Activated T-cell treated with anti-CD3 and anti-CD28 coated beads for 4 hours (primary cell): ENCODE data around the gene TCERG1L.
"Not testable (repeated sequence)": the region's sequence is repeated elsewhere in the genome, so short reads cannot be mapped to it uniquely, and the experiment has no call there.

Experiments used
- DNase-seq: peaks from one replicate; pipeline ENCODE4 v3.0.0-alpha.2; 2020

The TCERG1L gene

DNA sequence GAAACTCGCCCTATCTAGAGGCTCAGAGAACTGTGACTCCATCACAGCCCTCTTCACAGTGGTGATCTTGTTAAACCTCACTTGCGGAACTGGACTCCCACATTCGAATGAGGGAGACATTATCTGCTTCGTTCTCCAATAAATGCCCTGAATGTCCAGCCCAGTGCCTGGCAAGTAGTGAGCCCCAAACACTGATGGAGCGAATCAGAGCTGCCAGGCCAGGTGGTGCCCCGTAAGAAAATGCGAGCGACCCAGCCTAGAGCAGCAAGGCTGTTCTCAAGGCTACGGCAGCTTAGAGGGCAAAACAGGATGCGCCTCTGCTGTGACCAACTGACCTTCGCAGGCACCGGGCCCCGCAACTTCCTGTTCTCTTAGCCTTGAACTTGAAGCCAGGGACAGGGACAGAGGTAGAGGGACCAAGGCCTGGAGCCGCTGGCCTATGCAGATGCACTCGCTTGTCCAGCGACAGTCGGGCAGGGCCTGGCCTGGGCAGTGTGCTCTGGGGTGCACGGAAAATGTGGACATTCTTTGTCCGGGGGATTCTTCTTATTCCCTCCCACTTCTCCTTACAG is 217.6 kb downstream of the TCERG1L start:
- DNase-seq = no peak

DNA sequence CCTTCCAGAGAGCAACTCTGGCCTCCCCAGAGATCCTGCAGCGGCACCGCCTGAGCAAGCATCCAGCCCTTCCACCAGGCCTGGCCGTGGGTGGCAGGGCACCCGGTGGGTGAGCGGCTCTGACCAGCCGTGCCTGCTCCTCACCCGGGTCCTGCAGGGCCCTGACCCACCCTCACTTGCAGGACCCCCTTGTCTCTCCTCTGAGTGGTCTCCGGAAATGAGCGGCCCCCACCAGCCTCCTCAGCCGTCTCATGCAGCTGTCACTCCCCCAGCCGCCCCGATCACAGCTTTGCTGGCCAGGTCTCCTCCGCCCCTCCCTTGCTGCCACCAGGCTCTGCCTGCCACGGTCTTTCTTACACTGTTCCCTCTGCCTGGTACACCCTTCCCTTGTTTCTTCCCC is 218.2 kb downstream of the TCERG1L start:
- no peak for DNase-seq

DNA sequence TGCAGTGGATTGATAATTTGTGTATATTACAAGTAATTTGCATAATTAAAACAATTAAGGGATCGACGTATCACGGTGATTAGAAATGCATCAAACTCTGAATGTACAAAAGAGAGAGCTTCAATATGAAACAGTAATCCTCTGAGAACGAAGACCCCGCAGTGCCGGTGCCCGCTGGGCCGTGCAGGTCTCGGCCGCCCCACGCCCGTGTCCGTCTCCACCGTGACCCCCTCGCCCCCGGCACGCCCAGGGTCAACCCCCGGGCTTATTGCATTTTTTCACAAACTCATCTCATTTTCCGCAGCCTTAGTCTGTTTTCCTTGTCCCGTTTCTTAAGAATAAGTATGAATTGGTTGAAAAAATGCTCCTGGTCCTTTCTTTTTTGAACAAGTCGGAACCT is 218.6 kb downstream of the TCERG1L start:
- DNase-seq = no peak

DNA sequence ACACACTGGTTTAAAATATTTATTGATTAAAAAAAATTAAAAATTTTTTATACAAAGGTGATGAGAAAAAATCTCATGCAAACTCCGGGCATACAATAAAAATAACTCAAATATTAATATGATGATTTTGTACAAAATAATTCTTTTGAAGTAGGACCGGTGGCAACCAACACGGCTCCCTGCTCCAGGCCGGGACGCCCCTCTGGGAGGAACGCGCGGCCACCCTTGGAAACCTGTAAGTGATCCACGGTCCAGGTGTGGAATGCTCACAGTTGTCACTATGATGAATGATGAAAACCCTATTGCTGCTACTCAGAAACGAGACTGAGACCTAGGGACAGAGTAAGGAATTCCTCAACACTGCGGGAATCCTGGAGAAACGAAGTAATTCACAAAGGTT is 219.1 kb downstream of the TCERG1L start:
- no peak for DNase-seq

DNA sequence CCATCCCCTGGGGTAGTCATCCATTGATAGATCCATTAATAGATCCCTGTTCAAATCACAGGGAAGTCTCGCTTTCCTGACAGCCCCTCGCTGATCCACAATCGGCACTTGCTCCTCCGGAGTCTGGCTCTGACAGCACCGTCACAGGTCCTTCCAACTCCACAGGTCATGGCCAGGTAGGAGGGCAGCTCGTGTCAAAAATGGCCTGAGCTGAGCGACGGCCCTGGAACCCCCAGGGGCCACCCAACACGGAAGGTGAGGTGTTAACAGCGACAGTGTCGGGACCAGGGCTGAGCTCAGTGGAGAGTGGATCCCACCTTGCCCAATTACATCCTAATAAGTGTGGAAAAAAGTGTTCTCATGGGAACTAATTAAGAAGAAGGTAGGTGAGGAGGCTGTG is 219.8 kb downstream of the TCERG1L start:
- no peak for DNase-seq

DNA sequence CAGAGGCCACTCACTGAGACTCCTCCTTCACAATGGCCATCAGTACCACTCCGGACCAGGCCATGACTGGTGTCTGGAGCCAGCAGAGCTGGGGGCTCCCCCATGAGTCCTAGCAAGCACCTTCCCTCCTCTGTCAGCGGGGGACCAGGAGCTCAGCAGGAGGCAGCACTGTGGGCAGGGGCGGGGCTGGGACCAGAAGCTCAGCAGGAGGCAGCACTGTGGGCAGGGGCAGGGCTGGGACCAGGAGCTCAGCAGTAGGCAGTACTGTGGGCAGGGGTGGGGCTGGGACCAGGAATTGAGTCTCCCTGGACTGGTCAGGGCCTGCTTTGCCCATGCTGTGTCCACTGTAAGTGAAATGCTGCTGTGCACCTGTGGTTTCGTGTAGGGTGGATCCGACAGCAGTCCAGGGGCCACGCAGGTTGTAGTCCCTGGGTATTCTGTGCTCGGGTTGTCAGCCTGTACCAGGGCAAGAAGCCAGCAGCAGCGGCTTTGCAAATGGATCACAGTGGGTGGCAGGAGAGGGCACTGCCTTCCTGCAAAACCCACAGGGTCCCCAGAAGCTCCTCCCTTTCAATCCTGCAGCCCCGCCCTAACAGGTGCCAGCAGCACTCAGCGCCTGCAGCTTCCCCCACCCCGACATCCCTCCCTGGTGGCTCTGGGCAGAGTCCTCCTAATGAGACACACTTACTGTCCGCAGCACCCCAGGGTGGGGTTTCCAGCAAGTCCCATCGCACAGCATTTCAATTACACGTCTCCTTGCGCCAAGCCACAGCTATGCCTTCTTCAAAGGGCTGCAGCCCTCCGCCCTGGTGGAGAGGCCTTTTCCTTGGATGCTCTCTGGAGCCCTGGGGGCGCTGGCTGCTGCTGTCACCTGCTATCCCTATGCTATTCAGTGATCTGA is 220.5 kb downstream of the TCERG1L start:
- no peak for DNase-seq

DNA sequence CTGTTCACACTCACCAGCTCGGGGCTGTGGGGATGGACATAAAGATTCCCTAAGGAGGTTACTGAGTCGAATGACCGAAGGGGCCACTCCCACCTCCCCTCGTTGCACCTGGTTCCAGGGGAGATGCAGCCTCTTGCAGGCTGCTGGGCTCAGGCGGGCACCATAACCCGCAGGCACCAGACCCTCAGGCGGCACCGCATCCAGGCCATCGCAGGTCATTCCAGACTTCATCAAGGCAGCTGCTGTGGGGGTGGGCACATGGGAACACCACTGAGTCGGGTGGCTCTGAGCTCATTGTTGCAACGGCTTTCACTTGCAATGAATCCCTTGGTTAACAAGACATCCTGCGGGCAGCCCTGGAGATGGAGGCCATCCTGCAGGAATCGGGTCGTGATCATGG is 221.7 kb downstream of the TCERG1L start:
- no peak for DNase-seq

DNA sequence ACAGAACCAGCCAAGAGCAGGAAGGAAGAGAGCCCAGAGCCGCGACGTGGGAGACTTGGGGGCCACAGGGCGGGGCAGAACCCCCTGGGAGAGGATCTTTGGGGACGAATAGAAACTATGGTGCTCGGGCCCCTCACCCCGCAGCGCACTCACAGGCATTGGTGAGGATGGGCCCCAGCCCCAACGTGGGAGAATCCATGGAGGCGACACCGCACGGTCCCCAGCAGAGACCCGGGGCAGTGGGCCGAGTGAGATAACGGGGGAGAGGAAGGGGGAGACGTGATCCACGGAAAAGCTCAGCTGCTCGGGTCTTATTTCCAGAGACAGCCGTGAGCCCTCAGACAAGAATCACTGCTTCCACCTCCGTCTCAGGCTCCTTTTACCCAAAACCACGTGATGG is 222.4 kb downstream of the TCERG1L start:
- DNase-seq = no peak

DNA sequence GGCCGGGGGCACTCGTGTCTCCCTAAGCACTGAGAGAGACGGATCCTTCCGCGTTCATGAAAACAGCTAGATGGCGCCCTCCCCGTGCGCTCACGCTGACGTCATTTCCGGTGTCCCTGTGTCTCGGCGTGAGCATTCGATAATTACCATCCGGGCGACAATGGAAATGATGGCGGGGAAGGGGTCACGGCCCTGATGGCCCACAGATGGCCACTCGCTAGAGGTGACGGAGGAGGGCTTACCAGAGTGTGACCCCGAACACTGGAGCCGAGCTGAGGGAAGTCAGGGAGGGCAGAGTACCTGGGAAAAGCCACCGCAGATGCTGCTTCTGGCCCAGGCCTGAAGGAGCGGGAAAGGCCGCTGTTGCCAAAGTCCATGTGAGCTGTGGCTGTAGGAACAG is 222.9 kb downstream of the TCERG1L start:
- DNase-seq = no peak

DNA sequence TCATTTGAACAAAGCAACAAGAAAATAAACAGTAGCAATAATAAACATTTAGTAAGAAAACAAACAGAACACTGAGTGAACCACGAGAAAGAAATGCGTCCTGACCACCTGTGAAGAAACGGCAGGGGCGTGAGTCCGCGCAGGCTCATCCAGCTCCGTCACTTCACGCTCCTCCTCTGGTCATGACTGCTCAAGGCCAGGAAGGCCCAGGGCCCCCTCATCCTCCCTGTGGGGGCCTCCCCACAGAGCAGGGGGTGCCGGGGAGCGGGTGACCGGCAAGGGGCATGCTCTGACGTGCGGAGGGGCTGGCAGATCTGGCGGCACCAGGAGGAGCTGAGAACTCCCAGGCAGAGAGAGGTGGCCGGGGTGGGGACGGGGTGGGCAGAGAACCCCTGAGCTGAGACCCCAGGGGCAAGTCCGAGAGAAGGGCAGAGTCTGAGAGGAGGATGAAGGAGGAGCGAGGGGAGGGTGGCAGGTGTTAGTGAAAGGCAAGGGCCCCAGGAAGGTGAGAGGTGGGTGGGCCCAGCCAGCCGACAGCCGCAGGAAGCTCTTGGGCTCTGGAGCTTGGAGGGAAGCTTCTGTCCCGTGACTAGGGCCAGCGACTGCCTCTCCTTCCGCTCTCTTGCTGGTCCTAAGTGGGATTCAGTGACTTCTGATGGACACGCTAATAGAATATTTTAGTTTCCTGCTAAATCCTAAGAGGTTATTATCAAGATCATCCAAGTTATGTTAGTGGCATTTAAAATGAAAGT is 223.9 kb downstream of the TCERG1L start:
- DNase-seq = no peak

DNA sequence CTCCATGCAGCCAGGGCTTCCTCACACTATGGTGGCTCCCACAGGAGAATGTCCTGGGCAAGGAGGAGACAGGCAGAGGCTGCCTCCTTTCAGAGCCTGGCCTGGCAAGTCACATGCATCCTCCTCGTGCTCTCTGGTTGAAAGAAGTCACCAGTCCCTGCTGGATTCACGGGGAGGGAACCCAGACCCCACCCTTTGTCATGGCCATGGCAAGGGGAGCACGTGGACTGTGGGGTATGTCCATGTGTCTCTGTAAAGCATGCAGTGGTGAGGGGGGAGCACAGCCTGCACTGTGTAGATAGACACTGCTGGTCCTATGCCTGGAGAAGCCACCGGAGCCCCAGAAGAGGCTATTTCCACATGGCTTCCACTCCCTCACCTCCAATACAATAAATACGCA is 225.0 kb downstream of the TCERG1L start:
- DNase-seq = no peak

DNA sequence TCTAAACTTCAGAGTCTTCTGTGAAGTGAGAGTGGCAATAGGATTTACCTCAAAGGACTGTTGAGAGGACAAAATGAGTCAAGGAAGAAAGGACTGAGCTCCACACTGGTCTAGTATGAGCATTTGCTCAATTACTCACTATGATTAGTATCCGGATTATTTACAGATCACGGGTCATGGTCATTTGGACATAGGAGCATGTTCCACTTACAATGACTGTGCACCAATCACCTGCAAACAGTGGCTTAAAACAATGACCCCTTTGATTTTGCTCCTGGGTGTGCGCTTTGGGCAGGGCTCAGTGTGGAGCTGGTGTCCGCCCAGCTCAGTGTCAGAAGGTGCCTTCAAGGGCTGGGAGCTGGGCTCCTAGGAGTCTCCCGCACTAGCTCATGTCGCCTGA is 225.4 kb downstream of the TCERG1L start:
- DNase-seq = no peak

DNA sequence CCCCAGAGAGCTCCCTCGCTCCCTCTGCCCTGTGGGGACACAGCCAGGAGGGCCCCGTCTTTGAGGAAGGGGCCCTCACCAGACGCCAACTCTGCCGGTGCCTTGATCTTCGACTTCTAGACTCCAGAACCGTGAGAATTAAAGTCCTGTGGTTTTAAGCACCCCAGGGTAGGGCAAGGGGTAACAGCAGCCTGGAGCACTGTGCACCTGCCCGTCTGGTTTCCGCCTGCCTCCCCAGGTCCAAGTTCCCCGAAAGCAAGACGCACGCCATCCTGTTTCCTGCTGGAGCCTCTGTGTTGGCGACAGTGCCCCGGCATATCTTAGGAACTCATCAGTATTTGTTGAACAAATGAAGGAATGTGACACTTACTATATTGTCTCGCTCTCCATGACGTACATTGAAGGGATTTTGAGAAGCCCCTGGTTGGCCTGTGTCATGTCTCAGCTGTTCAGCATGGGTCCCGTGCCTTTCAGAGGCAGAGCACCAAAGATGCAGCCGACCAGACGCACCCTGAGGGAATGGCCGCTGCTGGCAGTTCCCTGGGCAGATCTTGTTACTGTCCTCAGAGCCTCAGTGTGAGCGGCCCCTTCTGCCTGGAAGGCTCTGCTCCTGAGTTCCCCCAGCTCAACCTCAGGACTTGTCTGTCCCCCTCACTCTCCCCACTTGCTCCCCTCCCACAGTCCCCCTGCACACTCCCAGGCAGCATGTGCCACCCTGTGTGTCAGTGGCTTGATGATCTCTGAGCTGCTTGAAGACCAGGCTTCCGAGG is 226.2 kb downstream of the TCERG1L start:
- DNase-seq = no peak

DNA sequence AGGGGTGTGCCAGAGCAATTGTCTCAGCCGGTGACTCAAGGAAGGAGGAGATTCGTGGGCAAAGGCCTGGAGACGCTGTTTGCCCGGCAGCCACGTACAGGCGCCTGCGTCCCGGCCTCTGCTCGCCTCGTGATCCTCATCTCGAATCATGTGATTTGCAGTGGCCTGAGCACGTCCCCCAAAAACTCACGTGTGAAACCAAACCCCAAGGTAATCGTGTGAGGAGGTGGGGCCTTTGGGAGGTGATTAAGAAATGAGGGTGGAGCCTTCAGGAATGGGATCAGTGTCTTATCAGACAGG is 226.8 kb downstream of the TCERG1L start:
- no peak for DNase-seq

DNA sequence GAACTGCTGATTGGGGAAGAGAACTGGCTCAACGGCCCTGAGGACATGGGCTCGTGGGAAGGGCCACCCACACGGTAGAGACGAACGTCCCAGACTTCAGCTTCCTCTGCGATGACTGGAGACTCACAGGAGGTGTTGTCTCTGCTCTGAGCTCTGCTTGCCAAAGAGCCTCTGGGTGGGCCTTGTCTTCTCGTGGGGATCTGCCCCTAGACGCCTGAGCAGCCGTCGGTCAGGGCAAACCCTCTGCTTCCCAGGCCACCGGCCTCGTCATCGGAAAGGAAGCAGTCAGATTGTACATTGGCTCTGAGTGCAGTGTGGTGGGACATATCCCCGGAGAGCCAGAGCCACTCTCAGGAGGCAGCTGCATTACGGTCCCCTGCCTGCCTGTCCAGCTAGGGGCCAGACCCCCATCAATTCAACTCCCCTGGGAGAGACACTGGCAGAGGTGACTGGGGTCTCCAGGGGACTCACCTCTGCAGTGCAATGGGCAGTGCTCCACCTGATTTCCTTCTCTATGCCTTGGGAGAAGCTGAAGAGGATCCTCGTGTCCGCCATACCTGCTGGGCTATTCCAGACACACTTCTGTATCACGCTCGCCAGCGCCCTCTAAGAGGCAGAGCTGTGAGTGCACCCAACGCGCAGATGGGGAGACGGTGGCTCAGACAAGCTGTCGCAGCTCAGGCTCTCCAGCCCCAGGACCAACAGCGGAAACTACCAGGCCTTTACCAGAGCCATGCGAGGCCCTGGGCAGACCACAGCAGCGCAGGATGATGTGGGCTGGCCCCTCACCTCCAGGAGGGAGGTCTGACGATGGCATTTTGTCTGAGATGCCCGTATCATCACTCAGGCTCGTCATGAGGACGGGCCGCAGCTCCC is 227.4 kb downstream of the TCERG1L start:
- DNase-seq = no peak

DNA sequence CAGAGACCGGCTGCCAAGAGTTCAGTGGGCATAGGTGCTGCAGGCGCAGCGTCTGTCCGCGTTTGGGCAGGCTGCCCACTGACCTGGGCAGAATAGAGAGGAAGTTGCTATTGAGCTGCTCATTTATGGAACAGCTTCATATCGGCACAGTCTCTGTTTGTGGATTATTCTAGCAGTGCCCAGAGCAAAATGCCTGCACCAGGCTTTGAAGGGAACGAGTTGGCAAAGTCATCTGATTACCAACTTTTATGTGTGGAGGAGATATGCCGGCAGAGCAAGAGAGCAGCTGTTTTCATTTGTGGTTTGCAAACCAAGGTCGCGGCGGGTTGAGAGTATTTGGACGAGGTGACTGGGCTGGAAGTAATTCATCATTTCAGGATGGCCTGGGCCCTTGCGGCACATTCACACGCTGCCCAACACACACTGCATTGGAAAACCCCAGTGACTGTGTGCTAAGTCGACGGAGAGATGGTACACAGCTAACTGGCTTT is 228.5 kb downstream of the TCERG1L start:
- DNase-seq = no peak

DNA sequence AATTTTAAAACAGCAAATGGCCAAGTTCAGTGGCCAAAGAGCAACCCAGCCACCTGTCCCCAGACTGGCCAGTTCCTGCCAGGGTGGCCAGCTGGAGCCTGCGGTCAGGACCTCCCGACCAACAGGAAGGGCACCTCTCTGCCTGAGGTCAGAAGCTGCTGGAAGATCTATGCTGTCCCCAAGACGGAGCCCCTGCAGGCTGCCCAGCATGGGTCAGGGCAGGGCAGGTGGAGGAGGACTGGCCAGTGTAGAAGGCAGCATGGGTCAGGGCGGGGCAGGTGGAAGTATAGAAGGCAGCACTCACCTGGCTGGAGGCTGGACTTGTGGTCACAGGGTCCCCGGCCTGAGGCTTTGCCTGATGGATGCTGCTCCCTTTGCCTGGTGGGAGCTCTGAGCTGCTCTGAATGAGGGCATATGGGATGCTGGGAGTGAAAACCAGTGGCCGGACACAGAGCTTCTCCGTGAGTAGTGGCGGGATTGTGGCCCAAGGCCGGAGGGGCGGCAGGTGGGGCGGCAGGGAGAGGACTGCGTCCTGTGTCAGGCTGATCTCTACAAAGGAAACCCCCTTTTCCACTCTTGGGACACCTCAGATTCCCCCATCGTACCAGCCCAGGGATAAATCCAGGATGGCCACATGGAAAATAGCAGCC is 229.2 kb downstream of the TCERG1L start:
- DNase-seq = no peak

DNA sequence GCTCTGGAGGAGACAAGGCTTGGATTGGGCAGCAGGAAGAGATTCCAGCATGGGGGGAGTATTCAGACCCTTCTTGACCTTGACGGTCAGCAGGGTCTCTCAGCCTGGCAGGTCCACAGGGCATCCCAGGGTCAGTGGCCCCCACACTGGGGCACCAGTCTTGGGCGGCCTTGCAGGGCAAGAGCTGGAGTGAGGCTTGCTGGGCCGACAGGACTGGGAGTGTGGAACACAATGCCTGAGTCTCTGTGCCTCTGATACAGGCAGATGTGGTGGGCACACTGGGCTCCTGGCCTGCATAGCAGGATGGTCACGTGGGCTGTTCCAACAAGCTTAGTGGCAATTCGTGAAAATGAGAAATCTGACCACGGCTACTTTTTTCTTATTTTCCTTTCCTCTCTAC is 229.7 kb downstream of the TCERG1L start:
- no peak for DNase-seq

DNA sequence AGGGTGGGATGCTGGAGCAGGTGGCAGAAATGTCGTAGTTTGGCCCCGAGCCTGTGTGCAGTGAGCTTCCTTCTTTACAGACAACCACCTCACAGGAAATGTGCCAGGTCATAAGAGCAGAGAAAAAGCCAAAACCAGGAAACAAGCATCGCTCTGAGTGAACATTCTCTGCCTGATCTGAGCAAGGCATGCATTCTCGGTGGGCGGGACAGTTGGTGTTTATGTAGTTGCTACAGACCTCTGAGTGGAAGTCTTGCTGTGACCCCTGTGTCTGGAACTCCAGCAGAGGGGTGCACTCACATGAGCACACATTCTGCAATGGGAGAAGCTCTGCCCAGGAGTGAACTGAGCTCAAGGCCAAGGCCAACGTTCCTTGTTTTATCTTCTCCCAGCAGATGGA is 230.1 kb downstream of the TCERG1L start:
- DNase-seq = no peak

DNA sequence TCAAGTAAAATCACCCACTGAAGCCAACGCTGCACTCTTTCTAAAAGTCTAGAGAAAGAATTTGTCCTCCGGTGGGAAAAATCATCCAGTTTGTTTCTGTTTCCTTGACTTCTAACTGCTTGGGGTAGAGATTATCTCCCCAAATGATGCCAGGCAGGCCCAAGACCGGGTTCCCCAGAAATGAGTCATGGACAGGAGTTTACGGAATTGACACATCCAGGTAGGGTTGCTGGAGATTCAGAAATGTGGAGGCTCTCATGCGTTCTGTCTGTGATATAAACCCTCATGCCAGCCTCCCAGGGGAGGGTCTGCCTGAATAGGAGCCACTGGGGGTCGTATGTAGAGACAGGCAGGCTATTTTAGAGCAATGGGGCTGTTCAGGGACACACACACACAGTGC is 230.9 kb downstream of the TCERG1L start:
- DNase-seq = no peak

DNA sequence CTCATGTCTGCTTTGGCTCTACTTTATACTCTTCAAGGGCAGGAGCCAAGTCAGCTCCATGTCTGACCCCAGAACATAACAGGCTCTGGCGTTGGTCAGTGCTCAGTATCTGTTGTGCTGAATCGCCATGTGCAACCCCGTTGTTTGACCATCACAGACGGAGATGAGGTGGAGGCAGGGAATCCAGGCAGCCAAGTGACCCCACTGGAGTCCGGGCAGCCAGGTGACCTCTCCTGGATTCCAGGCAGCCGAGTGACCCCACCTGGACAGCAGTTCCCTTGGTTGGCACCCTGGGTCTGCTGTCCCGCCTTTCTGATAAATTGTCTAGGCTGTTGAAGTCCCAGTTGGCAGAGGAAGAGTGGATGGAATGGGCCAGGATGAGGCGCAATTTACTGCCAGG is 232.2 kb downstream of the TCERG1L start:
- DNase-seq = no peak

DNA sequence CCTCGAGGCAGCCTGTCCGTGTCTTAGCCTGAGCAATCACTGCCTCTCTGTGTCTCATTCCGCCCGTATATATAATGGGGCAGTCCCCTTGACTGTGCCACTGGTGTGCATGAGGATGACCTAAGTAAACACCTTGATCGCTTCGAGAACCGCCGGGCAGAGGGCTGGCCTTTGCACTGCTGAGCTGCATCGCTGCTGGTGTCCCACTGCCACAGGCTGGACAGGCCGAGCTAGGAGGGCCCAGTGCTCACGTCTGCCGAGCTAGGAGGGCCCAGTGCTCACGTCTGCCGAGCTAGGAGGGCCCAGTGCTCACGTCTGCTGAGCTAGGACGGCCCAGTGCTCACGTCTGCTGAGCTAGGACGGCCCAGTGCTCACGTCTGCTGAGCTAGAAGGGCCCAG is 232.6 kb downstream of the TCERG1L start:
- not testable (repeated sequence) for DNase-seq
